ENCODE results near the gene CCDC90B.
"Not testable (repeated sequence)": the region's sequence is repeated elsewhere in the genome, so short reads cannot be mapped to it uniquely, and the experiment has no call there.

The CCDC90B gene

GRCh38 chr11:83285151-83285770 is 906 bp downstream of the CCDC90B start:
- no peak for DNase-seq

DNA sequence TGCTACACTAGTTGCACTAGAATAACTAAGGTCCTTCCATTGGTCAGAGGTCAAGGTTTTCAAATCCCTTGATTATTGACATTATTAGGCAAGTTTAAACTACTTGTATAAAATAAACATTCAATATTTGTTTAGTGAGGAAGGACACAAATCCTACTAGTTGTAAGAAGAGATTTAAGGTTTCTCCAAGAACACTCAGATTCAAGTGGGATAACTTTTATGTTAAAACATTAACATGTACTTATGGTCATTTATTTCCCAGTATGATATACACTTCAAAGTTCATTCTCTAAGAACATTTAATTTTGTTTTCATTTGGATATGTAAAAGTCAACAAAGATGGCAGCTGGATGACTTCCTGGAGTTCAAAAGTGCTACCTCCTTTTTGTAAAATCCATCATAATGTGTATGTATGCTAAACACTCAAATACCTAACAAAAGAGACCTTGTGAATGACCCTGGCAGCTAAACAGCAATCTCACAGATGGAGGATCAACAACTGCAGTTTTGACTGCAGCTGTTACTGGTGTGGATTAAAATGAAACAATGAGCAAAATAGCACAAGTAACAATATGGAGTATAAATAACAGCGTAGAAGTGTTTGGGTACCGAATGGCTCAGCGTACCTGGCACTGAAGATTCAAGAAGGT is 1.5 kb downstream of the CCDC90B start:
- peak; percentile 78 for DNase-seq

GRCh38 chr11:83282084-83282716 is 4.0 kb downstream of the CCDC90B start:
- DNase-seq = no peak

DNA sequence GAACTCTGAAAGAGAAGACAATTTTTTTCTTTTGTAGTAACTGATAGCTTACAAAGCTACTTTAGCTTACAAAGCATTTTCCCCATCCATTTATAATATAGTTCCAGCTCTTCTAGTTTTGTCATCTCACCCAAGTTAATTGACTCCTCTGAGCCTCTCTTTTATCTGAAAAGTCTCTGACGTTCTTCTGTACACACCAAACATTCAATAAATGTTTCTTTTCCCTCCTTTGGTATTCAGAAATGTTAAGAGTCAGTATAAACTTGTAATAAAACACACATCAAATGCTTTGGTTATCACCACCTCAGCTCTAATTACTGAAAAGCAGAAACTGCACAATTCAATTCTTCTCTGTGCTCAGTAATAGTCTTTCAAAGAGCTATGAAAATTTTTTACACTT is 5.9 kb downstream of the CCDC90B start:
- DNase-seq = no peak

DNA sequence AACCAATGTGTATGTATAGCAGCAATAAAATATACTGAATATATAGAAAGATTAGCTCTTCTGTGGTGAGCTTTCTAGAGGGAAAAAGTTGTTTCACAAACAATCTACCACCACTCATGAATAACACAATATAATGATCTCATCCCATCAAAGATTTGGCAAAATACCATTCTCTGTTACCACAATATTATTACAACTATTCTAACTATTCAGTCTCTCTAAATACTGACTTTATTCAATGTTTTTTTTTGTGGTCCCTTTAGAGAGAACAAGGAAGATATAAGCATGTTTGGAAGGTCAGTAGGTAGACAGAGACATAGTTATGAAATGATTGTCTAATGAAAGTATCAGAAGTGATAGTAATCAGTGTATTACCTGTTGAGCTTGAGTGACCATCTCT is 7.8 kb downstream of the CCDC90B start:
- no peak for DNase-seq

DNA sequence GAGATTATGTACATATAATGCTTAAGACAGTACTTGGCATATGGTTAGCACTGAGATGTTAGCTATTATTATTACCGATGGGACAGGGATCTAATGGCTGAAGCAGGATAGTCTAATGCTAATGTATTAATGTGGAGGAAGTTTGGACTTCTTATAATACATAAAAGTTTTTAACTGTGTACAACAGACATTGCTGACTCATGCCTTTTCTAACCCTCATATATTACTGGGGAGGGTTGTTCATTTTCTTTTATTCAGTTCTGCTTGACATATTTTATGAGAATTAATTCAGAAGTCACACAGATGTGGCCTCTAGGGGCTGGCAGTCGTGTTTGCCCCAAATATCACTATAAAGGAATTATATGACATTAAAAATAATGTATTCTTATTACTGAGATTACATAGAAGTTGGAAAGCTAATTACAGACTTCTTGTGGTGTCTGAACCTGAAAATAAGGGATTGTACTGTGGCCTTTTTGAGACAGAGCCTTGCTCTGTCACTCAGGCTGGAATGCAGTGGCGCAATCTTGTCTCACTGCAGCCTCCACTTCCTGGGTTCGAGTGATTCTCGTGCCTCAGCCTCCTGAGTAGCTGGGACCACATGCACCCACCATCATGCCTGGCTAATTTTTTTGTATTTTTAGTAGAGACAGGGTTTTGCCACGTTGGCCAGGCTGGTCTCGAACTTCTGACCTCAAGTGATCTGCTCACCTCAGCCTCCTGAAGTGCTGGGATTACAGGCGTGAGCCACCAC is 10.1 kb downstream of the CCDC90B start:
- DNase-seq = no peak

DNA sequence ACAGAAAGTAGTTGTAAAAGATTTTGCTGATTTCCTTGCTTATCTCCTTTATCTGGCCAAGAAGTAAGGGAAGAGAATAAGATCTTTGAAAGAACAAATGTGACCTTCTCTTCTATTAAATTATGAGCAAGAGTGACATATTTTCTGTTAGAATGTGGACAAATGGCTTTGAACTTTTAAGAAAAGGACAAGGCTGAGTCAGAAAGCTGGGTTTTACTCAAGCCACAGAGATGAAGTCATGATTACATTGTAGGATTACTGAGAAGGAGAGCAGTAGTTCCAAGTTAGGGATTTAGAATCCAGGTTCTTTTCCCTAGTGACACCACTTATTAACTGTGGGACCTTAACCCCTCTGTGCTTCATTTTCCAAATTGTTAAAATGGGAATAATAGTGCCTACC is 13.5 kb downstream of the CCDC90B start:
- no peak for DNase-seq

DNA sequence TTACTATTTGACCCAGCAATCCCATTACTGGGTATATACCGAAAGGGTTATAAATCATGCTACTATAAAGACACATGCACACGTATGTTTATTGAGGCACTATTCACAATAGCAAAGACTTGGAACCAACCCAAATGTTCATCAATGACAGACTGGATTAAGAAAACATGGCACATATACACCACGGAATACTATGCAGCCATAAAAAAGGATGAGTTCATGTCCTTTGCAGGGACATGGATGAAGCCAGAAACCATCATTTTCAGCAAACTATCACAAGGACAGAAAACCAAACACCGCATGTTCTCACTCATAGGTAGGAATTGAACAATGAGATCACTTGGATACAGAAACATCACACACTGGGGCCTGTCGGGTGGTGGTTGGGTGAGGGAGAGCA is 14.4 kb downstream of the CCDC90B start:
- DNase-seq = not testable (repeated sequence)

- DNase-seq = not testable (repeated sequence)
These were observed 17.1 kb downstream of the CCDC90B start for GRCh38 chr11:83269080-83269479.

GRCh38 chr11:83265331-83265730 is 20.8 kb downstream of the CCDC90B start:
- DNase-seq = no peak

DNA sequence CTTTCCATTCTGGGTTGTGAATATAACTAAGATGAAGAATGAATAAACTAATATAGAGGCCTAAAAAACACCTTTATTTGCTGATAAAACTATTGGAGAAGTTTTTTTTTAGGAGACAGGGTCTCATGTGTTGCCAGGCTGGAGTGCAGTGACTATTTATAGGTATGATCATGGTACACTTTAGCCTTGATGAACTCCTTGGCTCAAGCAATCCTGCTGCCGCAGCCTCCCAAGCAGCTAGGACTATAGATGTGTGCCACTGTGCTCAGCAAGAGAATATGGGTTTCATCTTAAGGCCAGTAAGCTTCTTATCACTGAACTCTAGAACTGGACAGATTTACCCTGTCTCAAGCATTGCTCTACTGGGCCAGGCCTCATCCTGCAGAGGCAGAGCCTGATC is 26.6 kb downstream of the CCDC90B start:
- DNase-seq = no peak

DNA sequence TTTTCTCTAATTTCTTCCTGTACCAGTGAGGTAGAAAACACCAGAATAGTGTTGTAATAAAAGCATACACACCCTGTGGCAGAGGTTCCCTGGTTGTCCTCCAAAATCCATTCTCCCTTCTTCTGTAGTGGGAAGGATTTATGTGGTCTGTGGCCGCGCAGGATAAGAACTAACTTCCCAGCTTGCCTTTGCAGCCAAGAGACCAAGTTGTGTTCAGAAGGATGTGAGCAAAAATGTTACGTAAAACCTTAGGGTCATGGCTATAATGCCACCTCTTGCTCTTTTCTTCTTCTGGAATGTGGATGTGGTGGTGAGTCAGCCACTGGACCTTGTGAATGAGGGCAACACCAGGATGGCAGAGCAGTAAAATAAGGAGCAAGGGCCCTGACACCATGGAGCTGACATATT is 28.4 kb downstream of the CCDC90B start:
- no peak for DNase-seq

DNA sequence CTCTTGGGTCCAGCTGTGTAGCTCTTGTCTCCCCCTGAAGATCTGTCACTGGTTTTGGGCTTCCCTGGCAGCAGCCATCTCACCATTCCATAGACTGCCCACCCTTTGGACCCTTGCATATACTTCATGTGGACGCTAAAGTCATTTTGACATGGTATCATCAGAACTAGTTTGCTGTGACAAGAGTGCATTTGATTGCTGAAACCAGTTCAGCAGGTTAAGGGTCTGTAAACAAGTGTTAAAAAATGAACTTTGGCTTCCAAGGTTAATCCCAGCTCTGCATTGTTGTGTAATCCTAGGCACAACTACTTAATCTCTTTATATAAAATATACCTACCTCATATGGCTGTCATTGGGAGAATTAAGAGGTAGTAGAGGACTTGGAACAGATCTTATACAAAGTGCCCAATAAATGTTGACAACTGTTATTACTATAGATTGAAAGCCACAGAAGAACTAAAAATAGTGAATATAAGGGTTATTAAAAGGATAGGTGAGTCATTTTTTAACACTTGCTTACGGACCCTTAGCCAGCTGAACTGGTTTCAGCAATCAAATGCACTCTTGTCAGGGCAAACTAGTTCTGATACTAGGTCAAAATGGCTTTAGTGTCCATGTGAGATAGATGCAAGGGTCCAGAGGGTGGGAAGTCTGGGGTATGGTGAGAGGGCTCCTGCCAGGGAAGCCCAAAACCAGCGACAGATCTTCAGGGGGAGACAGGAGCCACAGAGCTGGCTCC is 29.4 kb downstream of the CCDC90B start:
- no peak for DNase-seq

- DNase-seq = no peak
These were observed 30.8 kb downstream of the CCDC90B start for GRCh38 chr11:83255366-83255765.

GRCh38 chr11:83252941-83253340 is 33.2 kb downstream of the CCDC90B start:
- no peak for DNase-seq

- DNase-seq = no peak
These were observed 33.9 kb downstream of the CCDC90B start for GRCh38 chr11:83252266-83252665.

- DNase-seq = peak; percentile 63
These were observed 36.1 kb downstream of the CCDC90B start for GRCh38 chr11:83249972-83250593.

DNA sequence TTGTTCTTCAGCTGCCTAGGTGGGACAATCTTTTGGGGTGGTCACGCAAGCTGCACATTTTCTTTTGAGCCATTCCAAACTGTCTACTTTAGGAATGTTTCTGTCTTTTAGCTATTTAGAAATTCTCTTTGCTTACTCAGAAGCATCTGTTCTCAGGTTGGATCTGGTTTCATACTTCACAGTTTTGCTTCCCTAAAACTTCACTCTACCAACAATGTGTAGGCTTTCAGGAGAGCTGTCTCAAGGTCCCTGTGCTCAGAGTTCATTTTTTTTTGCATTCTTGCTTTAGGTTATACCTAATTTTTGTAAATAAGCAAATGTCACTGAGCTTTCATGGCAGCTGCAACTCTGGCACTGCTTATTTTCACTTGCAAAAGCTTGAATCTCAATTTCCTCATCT is 36.7 kb downstream of the CCDC90B start:
- DNase-seq = no peak

DNA sequence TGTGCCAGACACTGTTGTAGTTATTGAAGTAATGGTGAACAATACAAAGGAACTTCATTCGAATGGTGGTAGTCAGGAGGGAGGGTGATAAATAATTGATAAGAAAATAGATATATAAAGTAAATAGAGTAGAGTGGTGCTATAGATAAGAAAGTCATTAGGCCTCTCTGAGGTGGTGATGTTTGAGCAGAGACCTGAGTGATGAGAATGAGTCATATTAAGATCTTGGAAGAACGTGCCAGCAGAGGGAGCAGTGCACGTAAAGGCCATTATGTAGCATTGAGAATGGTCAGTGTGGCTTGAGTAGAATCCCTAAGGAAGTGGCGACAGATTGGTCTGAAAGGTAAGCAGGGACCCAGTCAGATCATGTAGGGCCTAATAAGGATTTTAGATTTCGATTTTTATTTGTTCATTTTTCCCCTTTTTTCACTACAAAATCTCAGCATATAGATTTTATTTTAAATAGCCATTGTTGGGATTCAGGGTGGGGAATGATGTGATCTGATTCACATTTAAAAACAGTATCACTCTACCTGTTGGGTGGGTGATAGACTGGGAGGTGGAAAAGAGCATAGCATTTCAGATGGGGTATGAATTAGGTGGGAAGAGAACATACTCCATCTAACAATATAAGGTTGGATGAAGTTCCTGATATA is 44.7 kb downstream of the CCDC90B start:
- peak; percentile 89 for DNase-seq

DNA sequence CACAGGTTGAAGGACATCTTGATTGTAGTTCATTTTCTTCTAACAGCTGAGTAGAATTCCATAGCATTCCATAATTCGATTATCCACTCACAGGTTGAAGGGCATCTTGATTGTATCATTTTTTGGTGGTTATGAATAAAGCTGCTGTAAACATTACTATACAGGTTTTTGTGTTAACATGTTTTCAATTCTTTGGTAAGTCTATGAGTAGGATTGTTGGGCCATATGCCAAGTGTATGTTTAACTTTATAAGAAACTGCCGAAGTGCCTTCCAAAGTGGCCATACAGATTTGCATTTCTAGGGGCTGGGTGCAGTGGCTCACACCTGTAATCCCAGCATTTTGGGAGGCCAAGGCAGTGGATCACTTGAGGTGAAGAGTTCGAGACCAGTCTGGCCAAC is 48.1 kb downstream of the CCDC90B start:
- DNase-seq = no peak

DNA sequence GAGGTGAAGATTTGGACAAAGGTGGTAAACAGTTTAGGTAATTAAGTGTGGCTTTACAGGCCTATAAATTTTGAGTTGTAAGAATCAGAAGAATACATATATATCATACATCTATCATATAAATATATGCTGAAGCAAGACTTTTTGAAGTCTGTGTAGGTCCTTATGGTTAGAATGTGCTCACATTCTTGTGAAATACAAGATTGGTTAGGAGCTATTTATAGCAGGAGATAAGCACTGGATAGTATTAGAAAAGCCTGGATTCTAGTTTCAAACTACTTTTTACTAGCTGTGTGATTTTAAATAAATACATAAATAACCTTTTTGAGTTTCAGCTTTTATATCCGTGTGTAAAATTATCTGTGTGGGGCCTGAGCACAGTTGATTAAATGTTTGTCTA is 50.3 kb downstream of the CCDC90B start:
- DNase-seq = no peak

DNA sequence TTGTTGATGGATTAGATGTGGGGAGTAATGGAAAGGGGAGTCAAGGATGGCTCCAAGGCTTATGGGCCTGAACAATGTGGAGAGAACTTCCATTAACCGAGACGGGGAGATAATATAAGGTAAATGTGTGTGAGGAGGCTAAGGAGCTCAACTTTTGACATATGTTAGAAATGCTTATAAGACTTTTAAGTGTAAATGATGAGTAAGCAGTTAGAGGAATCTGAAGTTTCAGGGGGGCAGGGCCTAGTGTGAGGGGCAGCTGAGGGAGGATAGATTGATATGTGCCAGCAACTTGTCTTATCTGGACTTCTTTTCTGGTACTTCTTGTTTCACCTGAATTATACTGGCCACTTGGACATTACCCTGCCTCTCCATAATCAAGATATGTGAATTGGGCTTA is 62.7 kb downstream of the CCDC90B start:
- DNase-seq = no peak
